NOMO-1 treated with DMSO at 0.1 percent for 48 hours (cell line): ENCODE results near the gene GSTM1.

Experiments
- DNase-seq: peaks from one replicate; lab custom pipeline; 2025; ENCODE audit not compliant: unreplicated experiment; lab: John Stamatoyannopoulos, UW

The GSTM1 gene

GRCh38 chr1:109687641-109688499 is at the start of gene GSTM1:
Gene GSTM1, plus strand, starts transcription at chr1:109687817. Its CDS starts 57 bp downstream, at chr1:109687874.
- no peak for DNase-seq

GRCh38 chr1:109639063-109639840 is 48.4 kb upstream of the GSTM1 start:
- DNase-seq: no peak

GRCh38 chr1:109639841-109640184 is 47.8 kb upstream of the GSTM1 start:
- DNase-seq: no peak

- peak; percentile 47 for DNase-seq
These were observed 47.2 kb upstream of the GSTM1 start for GRCh38 chr1:109640285-109640865.

- no peak for DNase-seq
These were observed 46.4 kb upstream of the GSTM1 start for GRCh38 chr1:109641078-109641740.

GRCh38 chr1:109641861-109642260 is 45.8 kb upstream of the GSTM1 start:
- DNase-seq: no peak

GRCh38 chr1:109642626-109643025 is 45.0 kb upstream of the GSTM1 start:
- no peak for DNase-seq

GRCh38 chr1:109643385-109644230 is 44.0 kb upstream of the GSTM1 start:
- DNase-seq: peak; percentile 72

GRCh38 chr1:109644670-109645069 is 42.9 kb upstream of the GSTM1 start:
- no peak for DNase-seq

GRCh38 chr1:109649491-109649914 is 38.1 kb upstream of the GSTM1 start:
- DNase-seq: no peak

- DNase-seq: no peak
These were observed 37.0 kb upstream of the GSTM1 start for GRCh38 chr1:109650609-109651008.

- DNase-seq: no peak
These were observed 35.2 kb upstream of the GSTM1 start for GRCh38 chr1:109652402-109652801.

GRCh38 chr1:109653306-109653705 is 34.3 kb upstream of the GSTM1 start:
- no peak for DNase-seq

GRCh38 chr1:109654519-109654918 is 33.1 kb upstream of the GSTM1 start:
- no peak for DNase-seq

- DNase-seq: peak; percentile 78
These were observed 31.8 kb upstream of the GSTM1 start, which contains the start of gene GSTM4 for GRCh38 chr1:109655615-109656519. Gene GSTM4, plus strand, starts transcription at chr1:109656099. Its CDS starts 291 bp downstream, at chr1:109656390.

GRCh38 chr1:109657395-109657794 is 30.2 kb upstream of the GSTM1 start:
- DNase-seq: no peak

- no peak for DNase-seq
These were observed 29.6 kb upstream of the GSTM1 start for GRCh38 chr1:109657970-109658369.

GRCh38 chr1:109658533-109659042 is 29.0 kb upstream of the GSTM1 start:
- no peak for DNase-seq

- no peak for DNase-seq
These were observed 28.5 kb upstream of the GSTM1 start for GRCh38 chr1:109659145-109659544.
